Neural crest cell (in vitro differentiated cells): ENCODE results near the gene AKT3. TPM values are rescaled to one million over a fixed set of nuclear protein-coding genes. Genes with fewer than 3 reads are reported as not detected.

Experiments
- DNase-seq: peaks from one replicate; pipeline ENCODE4 v3.0.0; 2021; ENCODE audit warnings: low read depth, mixed read lengths, low spot score
- H3K27ac Mint-ChIP-seq: one replicate; pipeline ENCODE4 v1.8.0; 2021; ENCODE audit warnings: mild to moderate bottlenecking, mixed read lengths; ENCODE audit not compliant: unreplicated experiment
- H3K27me3 Mint-ChIP-seq: 2 replicates; pipeline ENCODE4 v1.8.0; 2021; ENCODE audit warnings: low read depth, mild to moderate bottlenecking, mixed read lengths
- H3K36me3 Mint-ChIP-seq: 2 replicates; pipeline ENCODE4 v1.8.0; 2021; ENCODE audit warnings: low read depth, mild to moderate bottlenecking, mixed read lengths
- H3K4me1 Mint-ChIP-seq: 2 replicates; pipeline ENCODE4 v1.8.0; 2021; ENCODE audit warnings: mixed read lengths
- H3K4me3 Mint-ChIP-seq: one replicate; pipeline ENCODE4 v1.8.0; 2021; ENCODE audit warnings: mild to moderate bottlenecking, mixed read lengths
- H3K9me3 Mint-ChIP-seq: 2 replicates; pipeline ENCODE4 v1.8.0; 2021; ENCODE audit warnings: mixed read lengths
- CTCF ChIP-seq: fragments of 200-600 bp; sonication (generic); conservative IDR thresholded peaks from 2 replicates; pipeline ENCODE4 v1.5.0; 2021; ENCODE audit warnings: antibody characterized with exemption, mild to moderate bottlenecking
- total RNA-seq: library from RNA; stranded (reverse); gene quantifications from 2 replicates; pipeline ENCODE4 v1.2.1, GENCODE V29; 2021

Gene AKT3
- total RNA-seq, 1 donor from 2014 or later: 38.2 TPM

GRCh38 chr1:243553090-243553489 lies 297.0 kb downstream of the AKT3 start:
- Mint-ChIP-seq H3K27ac (no peak overlapping the region), H3K9me3 (no peaks in the 10 kb centered on the region), H3K36me3 (no peaks in the 10 kb centered on the region), H3K4me1 (no peaks in the 10 kb centered on the region), H3K4me3 (no peak overlapping the region), H3K27me3 (no peaks in the 10 kb centered on the region)
- no peak for DNase-seq
- TF ChIP-seq CTCF: no peak

GRCh38 chr1:243550276-243550675 lies 299.8 kb downstream of the AKT3 start:
- no peak for DNase-seq
- H3K27me3 Mint-ChIP-seq: no peaks in the 10 kb centered on the region
- no peak for TF ChIP-seq CTCF
- H3K9me3 Mint-ChIP-seq: no peaks in the 10 kb centered on the region
- no peak overlapping the region for H3K27ac Mint-ChIP-seq
- peaks cover 4% of the 10 kb centered on the region for H3K36me3 Mint-ChIP-seq
- H3K4me3 Mint-ChIP-seq: no peak overlapping the region
- no peaks in the 10 kb centered on the region for H3K4me1 Mint-ChIP-seq

GRCh38 chr1:243549791-243550190 lies 300.3 kb downstream of the AKT3 start:
- Mint-ChIP-seq H3K36me3 (peaks cover 4% of the 10 kb centered on the region), H3K9me3 (no peaks in the 10 kb centered on the region), H3K27me3 (no peaks in the 10 kb centered on the region), H3K4me1 (no peaks in the 10 kb centered on the region), H3K4me3 (no peak overlapping the region), H3K27ac (no peak overlapping the region)
- TF ChIP-seq CTCF: no peak
- DNase-seq: no peak

GRCh38 chr1:243549108-243549507 lies 300.9 kb downstream of the AKT3 start:
- TF ChIP-seq CTCF: no peak
- H3K27ac Mint-ChIP-seq: no peak overlapping the region
- no peaks in the 10 kb centered on the region for H3K4me1 Mint-ChIP-seq
- no peaks in the 10 kb centered on the region for H3K9me3 Mint-ChIP-seq
- H3K36me3 Mint-ChIP-seq: peaks cover 4% of the 10 kb centered on the region
- no peak overlapping the region for H3K4me3 Mint-ChIP-seq
- no peaks in the 10 kb centered on the region for H3K27me3 Mint-ChIP-seq
- DNase-seq: no peak

- Mint-ChIP-seq H3K36me3 (peaks cover 7% of the 10 kb centered on the region), H3K9me3 (no peaks in the 10 kb centered on the region), H3K4me3 (no peak overlapping the region), H3K27me3 (no peaks in the 10 kb centered on the region), H3K4me1 (no peaks in the 10 kb centered on the region), H3K27ac (no peak overlapping the region)
- no peak for DNase-seq
- no peak for TF ChIP-seq CTCF
Measured at GRCh38 chr1:243548516-243548915, 301.5 kb downstream of the AKT3 start.

GRCh38 chr1:243547891-243548290 lies 302.2 kb downstream of the AKT3 start:
- H3K27ac Mint-ChIP-seq: no peak overlapping the region
- no peaks in the 10 kb centered on the region for H3K9me3 Mint-ChIP-seq
- no peak overlapping the region for H3K4me3 Mint-ChIP-seq
- H3K27me3 Mint-ChIP-seq: no peaks in the 10 kb centered on the region
- H3K4me1 Mint-ChIP-seq: no peaks in the 10 kb centered on the region
- no peak for TF ChIP-seq CTCF
- peaks cover 7% of the 10 kb centered on the region for H3K36me3 Mint-ChIP-seq
- no peak for DNase-seq
